ENCODE data around the gene MACROD2.

GRCh38 chr20:14717134-14717999 is 722.1 kb downstream of the MACROD2 start:
- no peak for TF ChIP-seq ZNF565 (CRISPR knock-in tag; conservative IDR thresholded peaks at IDR 0.05; ENCODE audit: low read depth)
- no peak for TF ChIP-seq RARB (CRISPR knock-in tag; IDR thresholded peaks at IDR 0.05)
